Common myeloid progenitor, CD34-positive (primary cell): ENCODE results near the gene PRG2.
"Not testable (repeated sequence)": the region's sequence is repeated elsewhere in the genome, so short reads cannot be mapped to it uniquely, and the experiment has no call there.

Experiments
- CTCF ChIA-PET: fragments of 350-600 bp; sonication (Branson Sonifier 250); formaldehyde crosslinking; loops from one replicate; lab custom pipeline; 2021; ENCODE audit warnings: antibody characterized with exemption; lab: Charles Lee
- POLR2A ChIA-PET: fragments of 350-600 bp; sonication (Branson Sonifier 250); formaldehyde crosslinking; loops from one replicate; lab custom pipeline; 2021; ENCODE audit warnings: antibody characterized with exemption; lab: Charles Lee
- DNase-seq, 3 donors: peaks; one replicate each; pipeline versions ENCODE4 v3.0.0 to v3.0.0-alpha.2; 2013
- H3K27ac ChIP-seq, 2 experiments: 1 replicate in 1 of 2; 2 replicates in 1 of 2; pipeline ENCODE4 v1.7.0; 2013; ENCODE audit warnings: inconsistent platforms in 2 of 2, low read length in 2 of 2, mild to moderate bottlenecking in 2 of 2, low read depth in 1 of 2, moderate library complexity in 1 of 2; ENCODE audit not compliant: severe bottlenecking in 2 of 2, insufficient read depth in 1 of 2, poor library complexity in 1 of 2
- H3K27me3 ChIP-seq, 5 experiments: replicated peaks in 2 of 5; 1 replicate in 3 of 5; 2 replicates in 2 of 5; pipeline versions ENCODE4 v1.6.1 to v1.7.0; 2013; ENCODE audit warnings: low read length in 4 of 5, mild to moderate bottlenecking in 2 of 5, moderate library complexity in 2 of 5, inconsistent platforms in 1 of 5; ENCODE audit not compliant: insufficient read depth in 5 of 5, control insufficient read depth in 4 of 5
- H3K36me3 ChIP-seq, 4 experiments: 1 replicate in 2 of 4; 2 replicates in 2 of 4; pipeline versions ENCODE4 v1.6.1 to v1.7.0; 2013; ENCODE audit warnings: low read length in 3 of 4, control low read depth in 1 of 4, mild to moderate bottlenecking in 1 of 4; ENCODE audit not compliant: control insufficient read depth in 4 of 4, insufficient read depth in 4 of 4
- H3K4me1 ChIP-seq, 4 experiments: 1 replicate in 3 of 4; 2 replicates in 1 of 4; pipeline versions ENCODE4 v1.6.1 to v1.7.1; 2013; ENCODE audit warnings: low read length in 3 of 4, mild to moderate bottlenecking in 3 of 4, control low read depth in 1 of 4, inconsistent platforms in 1 of 4, moderate library complexity in 1 of 4; ENCODE audit not compliant: control insufficient read depth in 4 of 4, insufficient read depth in 4 of 4; ENCODE audit errors: control extremely low read depth in 1 of 4
- H3K4me3 ChIP-seq, 7 experiments: 1 replicate in 4 of 7; 2 replicates in 3 of 7; pipeline versions ENCODE4 v1.5.1 to v1.7.0; 2013; ENCODE audit warnings: mild to moderate bottlenecking in 7 of 7, low read length in 6 of 7, moderate library complexity in 6 of 7, inconsistent platforms in 2 of 7, low read depth in 2 of 7, control low read depth in 1 of 7; ENCODE audit not compliant: insufficient read depth in 4 of 7, control insufficient read depth in 1 of 7; ENCODE audit errors: extremely low read depth in 1 of 7
- H3K9me3 ChIP-seq, 5 experiments: 1 replicate in 4 of 5; 2 replicates in 1 of 5; pipeline versions ENCODE4 v1.6.1 to v1.7.1; 2013; ENCODE audit warnings: low read length in 4 of 5, mild to moderate bottlenecking in 2 of 5, inconsistent platforms in 1 of 5, low read depth in 1 of 5, moderate library complexity in 1 of 5; ENCODE audit not compliant: control insufficient read depth in 4 of 5, insufficient read depth in 2 of 5; ENCODE audit errors: control extremely low read depth in 1 of 5
- WGBS: methylation state at CpG from one replicate; pipeline ENCODE4 v1.1.5; 2013; ENCODE audit not compliant: insufficient coverage; 5-methylcytosine and 5-hydroxymethylcytosine counted together

PRG2 gene

GRCh38 chr11:57336856-57337255 is 53.6 kb downstream of the PRG2 start:
- not testable (repeated sequence) for H3K27ac ChIP-seq, H3K27me3 ChIP-seq

More at GRCh38 chr11:57336856-57337255, 53.6 kb downstream of the PRG2 start:
- CTCF ChIA-PET, result interaction anchor here (1.4 to 4.4 kb wide), 3 partner anchors 9 to 12 kb away, joined by 3 to 18 read pairs (median 11); no protein-coding TSS in a partner anchor
- WGBS, result 94% methylated on average over 6 of the region's 6 CpGs
- DNase-seq, POLR2A ChIA-PET, H3K4me3 ChIP-seq, H3K9me3 ChIP-seq: not testable (repeated sequence)
- Histone ChIP-seq H3K36me3 (peaks cover 5 to 27% (median 18%) of the 10 kb centered on the region in 4 experiments), H3K4me1 (peaks cover 5 to 24% (median 17%) of the 10 kb centered on the region in 4 experiments)
